Epithelial cell of esophagus (primary cell): Measurements from ENCODE around the gene CEBPA.

Experiments
- DNase-seq: peaks from one replicate; pipeline ENCODE4 v3.0.0; 2010; ENCODE audit warnings: low read depth
- H3K4me3 ChIP-seq: 2 replicates; pipeline ENCODE4 v1.5.1; 2011; ENCODE audit warnings: mild to moderate bottlenecking, low read length, control low read depth
- TF ChIP-seq, protein P1 (sequence below): IDR thresholded peaks from 2 replicates; pipeline ENCODE4 v1.5.1; 2011; ENCODE audit warnings: low read depth, mild to moderate bottlenecking, low read length, control low read depth, inconsistent platforms; ENCODE audit not compliant: insufficient read depth; ENCODE audit errors: missing control alignments

Gene CEBPA

GRCh38 chr19:33254245-33254824 is 48.0 kb downstream of the CEBPA start:
- no peak overlapping the region for H3K4me3 ChIP-seq
- TF ChIP-seq, protein P1, sequence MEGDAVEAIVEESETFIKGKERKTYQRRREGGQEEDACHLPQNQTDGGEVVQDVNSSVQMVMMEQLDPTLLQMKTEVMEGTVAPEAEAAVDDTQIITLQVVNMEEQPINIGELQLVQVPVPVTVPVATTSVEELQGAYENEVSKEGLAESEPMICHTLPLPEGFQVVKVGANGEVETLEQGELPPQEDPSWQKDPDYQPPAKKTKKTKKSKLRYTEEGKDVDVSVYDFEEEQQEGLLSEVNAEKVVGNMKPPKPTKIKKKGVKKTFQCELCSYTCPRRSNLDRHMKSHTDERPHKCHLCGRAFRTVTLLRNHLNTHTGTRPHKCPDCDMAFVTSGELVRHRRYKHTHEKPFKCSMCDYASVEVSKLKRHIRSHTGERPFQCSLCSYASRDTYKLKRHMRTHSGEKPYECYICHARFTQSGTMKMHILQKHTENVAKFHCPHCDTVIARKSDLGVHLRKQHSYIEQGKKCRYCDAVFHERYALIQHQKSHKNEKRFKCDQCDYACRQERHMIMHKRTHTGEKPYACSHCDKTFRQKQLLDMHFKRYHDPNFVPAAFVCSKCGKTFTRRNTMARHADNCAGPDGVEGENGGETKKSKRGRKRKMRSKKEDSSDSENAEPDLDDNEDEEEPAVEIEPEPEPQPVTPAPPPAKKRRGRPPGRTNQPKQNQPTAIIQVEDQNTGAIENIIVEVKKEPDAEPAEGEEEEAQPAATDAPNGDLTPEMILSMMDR, result no peak
- DNase-seq, result no peak

GRCh38 chr19:33252971-33253370 is 49.4 kb downstream of the CEBPA start:
- TF ChIP-seq, protein P1, result no peak
- no peak overlapping the region for H3K4me3 ChIP-seq
- DNase-seq, result no peak

DNA sequence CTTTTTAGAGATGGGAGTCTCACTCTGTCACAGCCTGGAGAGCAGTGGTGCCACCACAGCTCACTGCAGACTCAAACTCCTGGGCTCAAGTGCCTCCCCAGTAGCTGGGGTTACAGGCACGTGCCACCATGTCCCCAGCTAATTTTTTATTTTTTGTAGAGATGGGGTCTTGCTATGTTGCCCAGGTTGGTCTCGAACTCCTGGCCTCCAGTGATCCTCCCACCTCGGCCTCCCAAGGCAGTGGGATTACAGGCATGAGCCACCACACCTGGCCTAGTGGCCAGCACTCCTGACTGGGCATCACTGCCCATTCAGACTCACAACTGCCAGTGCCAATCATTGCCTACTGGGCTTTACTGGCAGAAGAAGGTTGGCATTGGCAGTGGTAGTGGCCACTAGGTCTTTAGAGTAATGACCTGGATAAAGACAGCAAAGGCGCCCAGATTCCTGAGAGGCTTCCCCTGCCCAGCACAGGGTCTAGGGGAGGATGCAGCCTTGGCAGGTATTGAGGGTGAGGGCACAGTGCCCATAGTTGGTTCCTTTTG is 49.8 kb downstream of the CEBPA start:
- no peak overlapping the region for H3K4me3 ChIP-seq
- TF ChIP-seq, protein P1, result no peak
- DNase-seq, result no peak

DNA sequence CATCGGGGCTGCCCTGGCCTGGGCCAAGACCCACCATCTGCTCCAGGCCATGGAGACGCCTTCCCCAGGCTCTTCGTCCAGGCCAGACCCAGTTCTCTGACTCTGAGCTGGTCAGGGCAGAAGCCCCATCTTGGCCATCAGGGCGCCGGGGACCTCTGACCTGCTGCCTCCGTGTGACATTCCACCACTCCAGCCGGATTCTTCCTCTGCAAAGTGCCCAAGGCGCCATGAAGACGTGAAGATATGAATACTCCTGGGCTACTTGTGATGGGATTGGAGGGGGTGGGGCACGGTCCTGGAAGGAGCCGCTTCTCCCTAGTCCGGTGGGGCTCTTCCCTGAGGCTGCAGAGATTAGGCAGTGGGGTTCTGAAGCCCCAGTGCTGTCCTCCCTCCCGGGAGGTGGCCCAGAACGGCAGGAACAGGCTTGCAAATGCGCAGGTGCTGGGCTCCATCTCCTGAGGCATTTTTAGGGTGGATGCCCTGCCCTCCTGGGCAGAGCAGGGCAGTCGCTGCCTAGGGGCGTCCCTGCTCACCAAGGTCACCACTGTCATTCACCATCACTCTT is 50.7 kb downstream of the CEBPA start:
- DNase-seq, result no peak
- TF ChIP-seq, protein P1, result no peak

DNA sequence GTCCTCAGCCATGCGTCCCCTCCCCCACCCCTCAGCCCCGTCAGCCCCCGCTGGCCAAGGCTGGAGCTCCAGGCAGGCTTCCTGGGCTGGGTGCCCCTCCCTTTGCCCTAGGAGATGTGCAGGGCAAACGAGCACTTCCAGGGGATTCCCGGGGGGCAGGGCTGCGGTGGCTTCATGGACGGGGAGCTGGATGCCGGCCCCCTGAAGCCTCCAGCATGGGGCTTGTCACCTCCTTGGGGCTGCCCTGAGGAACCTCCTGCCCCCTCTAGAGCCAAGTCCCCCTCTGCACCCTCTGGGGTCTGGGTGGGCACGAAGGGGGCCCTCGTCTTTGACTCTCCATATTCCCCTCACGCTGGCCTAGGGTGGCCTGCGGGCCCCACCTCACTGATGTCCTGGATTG is 51.3 kb downstream of the CEBPA start:
- TF ChIP-seq, protein P1, result no peak
- DNase-seq, result no peak
- no peak overlapping the region for H3K4me3 ChIP-seq

More for the DNA sequence above, 50.7 kb downstream of the CEBPA start:
- H3K4me3 ChIP-seq, result no peak overlapping the region

GRCh38 chr19:33250500-33250899 is 51.8 kb downstream of the CEBPA start:
- no peak overlapping the region for H3K4me3 ChIP-seq
- TF ChIP-seq, protein P1, result no peak
- no peak for DNase-seq
